Camera-type eye (tissue), 1 donor: Measurements from ENCODE around the gene PSMD12. TPM values are rescaled to one million over a fixed set of nuclear protein-coding genes. Genes with fewer than 3 reads are reported as not detected.

Source experiments
- total RNA-seq: library from RNA; depleted of rRNA; stranded (reverse); fragments of >200 nt; gene quantifications from one replicate; pipeline ENCODE4 v1.2.3, GENCODE V29; 2014

The PSMD12 gene
- total RNA-seq: 46.6 TPM

DNA sequence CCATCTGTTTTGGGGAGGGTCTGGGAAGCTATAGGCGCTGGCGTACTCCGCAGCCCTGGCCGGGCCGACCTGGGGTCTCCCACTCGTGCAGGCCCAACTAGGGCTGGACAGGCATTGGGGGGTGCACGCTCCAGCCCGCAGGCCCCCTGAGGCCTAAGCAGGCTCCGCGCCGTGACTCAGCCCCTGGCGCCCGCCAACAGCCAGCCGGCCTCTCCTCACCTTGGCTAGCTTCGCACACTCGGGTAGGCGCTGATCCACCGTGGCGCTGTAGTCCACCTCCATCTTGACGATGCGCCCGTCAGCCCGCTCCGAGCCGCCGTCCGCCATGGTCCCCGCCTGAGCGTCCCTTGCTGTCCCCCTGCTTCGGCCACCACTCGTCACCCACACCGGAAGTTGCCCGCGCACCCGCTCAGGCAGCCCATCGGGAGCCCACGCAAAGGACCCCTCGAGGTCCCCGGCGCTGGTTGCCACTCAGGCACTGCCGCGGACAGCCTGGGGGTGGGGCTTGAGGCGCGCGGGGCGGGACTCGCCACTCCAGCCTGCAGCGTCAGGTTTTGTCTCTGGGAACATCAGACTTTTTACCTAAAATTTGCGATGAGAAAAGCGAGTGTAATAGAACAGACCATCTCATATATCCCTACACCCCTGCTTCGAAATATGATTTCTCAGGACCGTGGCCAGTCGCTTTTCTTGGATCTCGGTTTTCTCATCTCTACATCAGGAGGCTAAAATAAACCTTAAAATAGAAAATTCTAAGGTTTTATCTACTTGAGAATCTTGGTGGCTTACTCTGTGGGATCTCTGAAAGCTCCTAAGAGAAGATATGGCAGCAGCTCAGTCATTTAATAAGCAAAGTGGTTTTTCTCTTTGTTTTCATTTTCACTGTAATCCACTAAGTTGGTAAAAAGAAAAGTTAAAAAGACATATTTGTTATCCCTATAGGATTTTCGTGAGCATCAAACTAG, at the start of gene PSMD12:
Gene PSMD12 (minus strand): TSS at position 385 of the 965 bp plus-strand sequence. CDS start 58 bp downstream, at position 327.

DNA sequence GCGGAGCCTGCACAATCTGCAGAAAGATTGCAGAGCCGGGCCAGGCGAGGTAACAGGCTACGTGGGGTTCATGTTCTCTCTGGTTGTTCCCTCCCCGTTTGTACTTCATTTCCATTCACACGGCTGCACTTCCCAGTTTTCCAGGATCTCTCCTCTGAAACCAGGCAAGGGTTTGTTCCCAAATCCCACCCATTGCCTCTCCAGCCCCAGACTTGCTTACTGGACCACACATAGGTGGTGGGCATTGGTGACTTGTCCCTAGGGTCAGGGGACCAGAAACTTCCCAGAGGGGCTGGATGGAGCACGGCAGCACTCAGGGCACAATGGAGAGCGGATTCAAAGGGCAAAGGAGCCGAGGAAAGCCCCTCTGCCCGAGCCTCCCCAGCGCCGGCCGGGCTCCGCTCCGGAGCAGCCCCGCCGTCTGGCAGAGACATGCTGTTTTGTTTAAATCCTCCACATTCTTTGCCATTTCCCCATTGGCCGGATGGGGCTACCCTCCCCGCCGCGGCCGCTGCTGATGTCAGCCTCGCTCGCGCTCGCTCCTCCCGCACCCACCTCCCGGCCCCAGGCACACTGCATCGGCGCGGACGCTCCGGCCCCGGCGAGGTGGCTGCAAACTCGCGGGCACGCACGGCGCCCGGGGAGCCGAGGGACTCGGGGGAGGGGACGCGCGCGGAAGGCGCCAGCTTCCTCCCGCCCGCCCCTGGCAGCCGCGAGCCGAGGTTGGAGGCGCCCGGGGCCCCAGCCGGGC, 10.5 kb upstream of the PSMD12 start, which contains the start of gene PITPNC1:
Gene PITPNC1 (plus strand): TSS at position 545 of the 751 bp plus-strand sequence.

Other genes starting within 250 kb of the PSMD12 start
- gene HELZ, start 121.4 kb downstream of the PSMD12 start, total RNA-seq: 174 TPM
- 45.0 TPM for gene PITPNC1, start 10.7 kb upstream of the PSMD12 start, total RNA-seq